ENCODE measurements around the gene LARGE1. TPM values are rescaled to one million over a fixed set of nuclear protein-coding genes. Genes with fewer than 3 reads are reported as not detected.

Gene LARGE1
- total and polyA plus RNA-seq, 2 experiments from 2014 or later, result 1.5 to 12.8 TPM

- H3K4me2 ChIP-seq (ENCODE audit: unreplicated experiment), result no peak overlapping the region
- TF ChIP-seq EZH2 (IDR thresholded peaks at IDR 0.05; ENCODE audit: insufficient read depth, poor library complexity, severe bottlenecking) (no peak), EZH2phosphoT487 (IDR thresholded peaks at IDR 0.05; ENCODE audit: insufficient read depth, low read depth) (no peak)
- H3F3A ChIP-seq (ENCODE audit: insufficient read depth), result no peaks in the 10 kb centered on the region
- no peaks in the 10 kb centered on the region for H3K4me1 ChIP-seq (ENCODE audit: insufficient read depth)
- no peak overlapping the region for H3K27ac ChIP-seq
- H3K36me3 ChIP-seq (ENCODE audit: low read depth), result no peaks in the 10 kb centered on the region
- no peak overlapping the region for H2AFZ ChIP-seq
- H3K27me3 ChIP-seq (replicated peaks; ENCODE audit: insufficient read depth), result no peaks in the 10 kb centered on the region
- H3K79me2 ChIP-seq (ENCODE audit: insufficient read depth), result no peaks in the 10 kb centered on the region
- no peak for DNase-seq
- no peak overlapping the region for H3K9ac ChIP-seq
- no peak overlapping the region for H3K4me3 ChIP-seq
- H3K9me3 ChIP-seq (ENCODE audit: low read depth), result no peaks in the 10 kb centered on the region
- no peaks in the 10 kb centered on the region for H3K9me2 ChIP-seq (ENCODE audit: insufficient read depth)
- in situ Hi-C loops (cut with MboI), result loop anchor here (10.0 kb wide), 1 partner anchor 284 kb away; no protein-coding TSS in a partner anchor
- no peaks in the 10 kb centered on the region for H4K20me1 ChIP-seq (ENCODE audit: insufficient read depth)
These were observed 331.0 kb downstream of the LARGE1 start for GRCh38 chr22:33589297-33589696.

- Histone ChIP-seq H2AFZ (no peak overlapping the region), H4K20me1 (ENCODE audit: insufficient read depth) (no peaks in the 10 kb centered on the region), H3K27me3 (replicated peaks; ENCODE audit: insufficient read depth) (no peaks in the 10 kb centered on the region), H3K9ac (no peak overlapping the region), H3K79me2 (ENCODE audit: insufficient read depth) (no peaks in the 10 kb centered on the region), H3K4me2 (ENCODE audit: unreplicated experiment) (no peak overlapping the region), H3K4me1 (ENCODE audit: insufficient read depth) (no peaks in the 10 kb centered on the region), H3F3A (ENCODE audit: insufficient read depth) (no peaks in the 10 kb centered on the region), H3K9me3 (ENCODE audit: low read depth) (no peaks in the 10 kb centered on the region), H3K9me2 (ENCODE audit: insufficient read depth) (no peaks in the 10 kb centered on the region), H3K4me3 (no peak overlapping the region), H3K27ac (no peak overlapping the region), H3K36me3 (ENCODE audit: low read depth) (no peaks in the 10 kb centered on the region)
- no peak for DNase-seq
- WGBS, 2 experiments (ENCODE audit: low coverage in 1 of 2, low lambda C conversion rate in 2 of 2, missing lambda C conversion rate in 2 of 2), result 98 to 100% methylated on average over 2 of the region's 2 CpGs
- TF ChIP-seq EZH2 (IDR thresholded peaks at IDR 0.05; ENCODE audit: insufficient read depth, poor library complexity, severe bottlenecking), result no peak
- no peak for TF ChIP-seq EZH2phosphoT487 (IDR thresholded peaks at IDR 0.05; ENCODE audit: insufficient read depth, low read depth)
- in situ Hi-C loops (cut with MboI), result loop anchor here (10.0 kb wide), 1 partner anchor 284 kb away; no protein-coding TSS in a partner anchor
These were observed 331.4 kb downstream of the LARGE1 start for GRCh38 chr22:33588860-33589259.

- in situ Hi-C loops (cut with MboI), result loop anchor here (10.0 kb wide), 1 partner anchor 279 kb away; no protein-coding TSS in a partner anchor
These were observed 336.1 kb downstream of the LARGE1 start for GRCh38 chr22:33584152-33584551.

DNA sequence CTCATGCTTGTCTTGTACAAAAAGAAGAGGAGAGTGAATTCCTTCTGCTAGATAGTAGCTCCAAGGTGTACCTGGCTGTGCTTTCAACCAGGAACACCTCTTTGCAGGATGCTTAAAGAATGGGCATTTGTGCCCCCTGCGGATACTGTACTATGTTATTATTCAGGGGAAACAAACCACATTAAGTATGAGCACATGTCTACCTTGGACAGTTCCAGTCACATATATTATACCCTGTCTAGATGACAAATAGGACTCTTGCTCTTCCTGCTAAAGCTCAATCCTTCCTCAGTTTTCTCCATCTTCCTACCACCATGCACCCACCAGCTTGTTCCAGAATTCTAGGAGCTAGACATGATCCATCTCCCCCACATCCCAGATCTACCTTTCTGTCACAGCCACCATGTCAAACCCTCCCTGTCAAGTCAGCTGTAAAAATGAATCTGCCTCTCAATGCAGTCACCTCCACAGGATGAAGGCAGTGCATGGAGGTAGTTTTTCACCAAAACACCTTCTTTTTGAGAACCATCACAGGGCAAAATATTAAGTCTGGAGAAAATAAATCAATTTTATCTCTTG lies 337.4 kb downstream of the LARGE1 start:
- Histone ChIP-seq H3K36me3 (ENCODE audit: low read depth) (no peaks in the 10 kb centered on the region), H2AFZ (no peak overlapping the region), H3K4me2 (ENCODE audit: unreplicated experiment) (no peak overlapping the region), H3K9ac (no peak overlapping the region), H3K79me2 (ENCODE audit: insufficient read depth) (no peaks in the 10 kb centered on the region), H3K27ac (no peak overlapping the region), H3K9me3 (ENCODE audit: low read depth) (no peaks in the 10 kb centered on the region), H4K20me1 (ENCODE audit: insufficient read depth) (no peaks in the 10 kb centered on the region), H3K4me3 (no peak overlapping the region), H3K27me3 (replicated peaks; ENCODE audit: insufficient read depth) (no peaks in the 10 kb centered on the region), H3K9me2 (ENCODE audit: insufficient read depth) (no peaks in the 10 kb centered on the region), H3K4me1 (ENCODE audit: insufficient read depth) (no peaks in the 10 kb centered on the region), H3F3A (ENCODE audit: insufficient read depth) (no peaks in the 10 kb centered on the region)
- WGBS, 2 experiments (ENCODE audit: low coverage in 1 of 2, low lambda C conversion rate in 2 of 2, missing lambda C conversion rate in 2 of 2), result 97 to 100% methylated on average over 1 of the region's 1 CpG
- no peak for TF ChIP-seq EZH2 (IDR thresholded peaks at IDR 0.05; ENCODE audit: insufficient read depth, poor library complexity, severe bottlenecking)
- TF ChIP-seq EZH2phosphoT487 (IDR thresholded peaks at IDR 0.05; ENCODE audit: insufficient read depth, low read depth), result no peak
- in situ Hi-C loops (cut with MboI), result loop anchor here (10.0 kb wide), 1 partner anchor 278 kb away; no protein-coding TSS in a partner anchor
- DNase-seq, result no peak

More at GRCh38 chr22:33584152-33584551, 336.1 kb downstream of the LARGE1 start:
- no peaks in the 10 kb centered on the region for H3K9me3 ChIP-seq (ENCODE audit: low read depth)
- H3F3A ChIP-seq (ENCODE audit: insufficient read depth), result no peaks in the 10 kb centered on the region
- no peak for DNase-seq
- H3K9me2 ChIP-seq (ENCODE audit: insufficient read depth), result no peaks in the 10 kb centered on the region
- H3K9ac ChIP-seq, result no peak overlapping the region
- H3K4me2 ChIP-seq (ENCODE audit: unreplicated experiment), result no peak overlapping the region
- H3K4me1 ChIP-seq (ENCODE audit: insufficient read depth), result no peaks in the 10 kb centered on the region
- H3K79me2 ChIP-seq (ENCODE audit: insufficient read depth), result no peaks in the 10 kb centered on the region
- no peaks in the 10 kb centered on the region for H4K20me1 ChIP-seq (ENCODE audit: insufficient read depth)
- 96 to 98% methylated on average over 5 of the region's 5 CpGs for WGBS, 2 experiments (ENCODE audit: low coverage in 1 of 2, low lambda C conversion rate in 2 of 2, missing lambda C conversion rate in 2 of 2)
- H3K27me3 ChIP-seq (replicated peaks; ENCODE audit: insufficient read depth), result no peaks in the 10 kb centered on the region
- no peak overlapping the region for H2AFZ ChIP-seq
- no peaks in the 10 kb centered on the region for H3K36me3 ChIP-seq (ENCODE audit: low read depth)
- TF ChIP-seq EZH2 (IDR thresholded peaks at IDR 0.05; ENCODE audit: insufficient read depth, poor library complexity, severe bottlenecking) (no peak), EZH2phosphoT487 (IDR thresholded peaks at IDR 0.05; ENCODE audit: insufficient read depth, low read depth) (no peak)
- H3K27ac ChIP-seq, result no peak overlapping the region
- H3K4me3 ChIP-seq, result no peak overlapping the region

Measured in GM23248 (cell line).